ENCODE data around the gene ETFDH.

Gene ETFDH

GRCh38 chr4:158756588-158756987, 84.5 kb downstream of the ETFDH start:
- no peak for DNase-seq

- no peak for DNase-seq
These were observed 86.0 kb downstream of the ETFDH start for GRCh38 chr4:158758142-158758541.

- DNase-seq = no peak
These were observed 86.6 kb downstream of the ETFDH start for GRCh38 chr4:158758703-158759102.

All from activated CD8-positive, alpha-beta memory T cell treated with anti-CD3 and anti-CD28 coated beads, Interleukin-2, amount 50 U/mL, for 4 hours (primary cell).